Hematopoietic multipotent progenitor cell treated with erythropoietin and hydrocortisone succinate and interleukin-3 and kit ligand, for 4 days (in vitro differentiated cells): ENCODE measurements around the gene WBP2NL.

Experiments
- DNase-seq: peaks from one replicate; pipeline ENCODE4 v3.0.0-alpha.2; 2015

The WBP2NL gene

GRCh38 chr22:41979423-41980250, 19.0 kb upstream of the WBP2NL start:
- DNase-seq = no peak

GRCh38 chr22:41982865-41983264, 15.7 kb upstream of the WBP2NL start:
- no peak for DNase-seq

- no peak for DNase-seq
Measured at GRCh38 chr22:41983513-41984405, 14.8 kb upstream of the WBP2NL start.

GRCh38 chr22:41987276-41987675, 11.3 kb upstream of the WBP2NL start:
- no peak for DNase-seq

DNA sequence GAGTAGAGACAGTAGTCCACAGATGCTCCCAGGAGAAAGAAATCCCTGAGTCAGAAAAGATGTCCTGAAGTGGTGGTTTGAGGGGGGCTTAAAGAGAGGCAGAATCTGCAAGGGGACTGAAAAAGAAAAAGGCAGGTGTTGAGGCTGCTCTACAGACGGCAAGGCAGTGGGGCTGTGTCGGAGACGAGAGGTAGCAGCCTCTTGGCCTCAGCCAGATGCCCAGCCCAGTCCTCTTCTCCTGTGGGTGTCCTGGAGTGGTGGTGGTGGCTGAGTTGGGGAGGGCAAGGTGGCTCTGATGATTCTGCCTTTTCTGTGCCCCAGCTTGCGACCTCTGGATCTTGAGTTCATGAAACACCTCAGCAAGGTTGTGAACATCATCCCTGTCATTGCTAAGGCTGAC, 9.3 kb upstream of the WBP2NL start:
- DNase-seq = no peak

DNA sequence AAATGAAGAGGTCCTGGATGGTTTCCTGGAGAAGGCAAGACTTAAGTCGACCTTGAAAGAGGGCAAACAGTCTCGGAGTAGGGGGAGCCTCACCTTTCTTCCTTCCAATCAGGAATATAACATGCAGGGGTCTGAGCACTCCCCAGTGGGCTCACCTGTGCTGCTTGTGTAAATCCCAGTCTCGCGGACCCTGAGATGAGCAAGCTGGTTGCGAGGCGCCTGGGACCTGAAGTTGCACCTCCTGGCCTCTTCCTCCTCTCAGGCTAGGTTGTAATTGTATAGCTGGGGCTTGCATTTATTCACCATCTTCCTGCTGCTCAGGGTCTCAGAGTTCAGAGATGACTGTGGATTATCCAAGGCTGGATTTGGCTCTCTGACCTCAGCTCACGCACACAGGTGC, 7.5 kb upstream of the WBP2NL start:
- no peak for DNase-seq

DNA sequence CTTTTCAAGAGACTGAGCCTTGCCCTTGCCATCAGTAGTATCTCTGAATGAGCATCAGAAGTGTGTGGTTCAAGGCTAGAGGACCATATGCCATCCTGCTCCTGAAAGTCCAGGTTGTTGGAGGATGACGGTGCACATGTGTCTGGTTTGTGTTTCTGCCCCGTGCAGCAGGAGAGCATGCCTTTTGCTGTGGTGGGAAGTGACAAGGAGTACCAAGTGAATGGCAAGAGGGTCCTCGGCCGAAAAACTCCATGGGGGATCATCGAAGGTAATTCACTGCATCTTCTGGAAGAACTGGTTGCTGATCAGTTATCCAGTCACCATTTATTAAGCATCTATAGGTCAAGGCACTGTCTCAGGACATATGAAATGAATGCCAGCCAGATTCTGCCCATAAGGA, 6.1 kb upstream of the WBP2NL start:
- no peak for DNase-seq

GRCh38 chr22:41995211-41995610, 3.4 kb upstream of the WBP2NL start:
- DNase-seq = no peak

DNA sequence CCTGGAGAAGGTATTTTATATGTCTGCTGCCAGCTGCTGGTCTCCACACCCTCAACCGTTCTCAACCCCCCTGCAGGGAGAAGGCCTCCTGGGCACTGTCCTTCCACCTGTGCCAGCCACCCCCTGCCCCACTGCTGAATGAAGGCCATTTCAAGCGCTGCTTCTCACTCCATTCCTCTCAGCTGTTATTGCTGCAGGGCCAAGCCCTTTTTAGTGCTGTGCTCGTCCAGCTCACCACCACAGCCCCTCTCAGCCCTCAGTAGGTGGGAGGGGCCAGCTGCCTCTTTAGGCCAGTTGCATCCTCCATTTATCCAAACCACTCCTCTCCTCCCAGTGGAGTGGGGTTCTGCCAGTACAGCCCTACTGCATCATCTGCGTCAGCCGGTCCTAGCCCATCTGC, 1.8 kb upstream of the WBP2NL start:
- no peak for DNase-seq

GRCh38 chr22:42000466-42000865, 1.9 kb downstream of the WBP2NL start:
- no peak for DNase-seq

DNA sequence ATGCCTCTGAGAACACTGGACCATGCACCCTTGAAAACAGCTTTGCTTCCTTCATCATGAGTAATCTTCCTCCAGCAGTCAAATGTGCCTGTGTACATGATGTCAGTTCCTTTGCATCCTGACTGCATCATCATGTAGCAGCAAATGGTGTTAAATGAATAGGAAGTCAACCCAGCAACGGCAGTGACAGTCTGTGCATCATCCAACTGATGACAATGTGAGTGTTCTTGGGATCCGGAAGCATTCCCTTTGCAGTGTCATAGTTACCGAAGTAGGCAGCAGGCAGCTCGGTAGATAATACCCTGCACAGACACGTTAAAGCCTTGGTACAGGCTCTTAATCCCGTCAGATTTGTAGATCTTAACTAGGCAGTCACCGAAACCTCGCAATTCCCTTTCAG, 2.5 kb downstream of the WBP2NL start:
- DNase-seq = no peak

DNA sequence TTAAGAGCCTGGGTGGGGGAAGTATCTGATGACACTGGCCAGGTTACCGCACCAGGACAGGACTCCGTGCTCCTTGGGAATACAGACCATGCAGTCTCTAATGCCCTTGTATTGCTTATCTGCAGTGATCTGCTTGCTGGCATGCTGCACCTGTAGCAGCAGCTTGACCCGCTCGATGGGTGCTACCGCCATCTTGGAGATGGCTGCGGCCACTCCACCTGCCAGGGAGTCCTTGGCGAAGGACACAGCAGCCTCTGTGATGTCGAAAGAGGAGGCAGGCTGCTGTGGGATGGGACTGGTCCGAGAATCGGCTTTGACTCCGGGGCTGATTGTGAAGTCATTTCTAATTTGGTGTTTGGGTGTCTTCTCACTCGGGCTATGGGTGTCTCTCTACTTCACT, 3.1 kb downstream of the WBP2NL start:
- no peak for DNase-seq

- DNase-seq = no peak
Measured at GRCh38 chr22:42007922-42008321, 9.3 kb downstream of the WBP2NL start.

- DNase-seq = no peak
Measured at GRCh38 chr22:42010778-42011177, 12.2 kb downstream of the WBP2NL start.

DNA sequence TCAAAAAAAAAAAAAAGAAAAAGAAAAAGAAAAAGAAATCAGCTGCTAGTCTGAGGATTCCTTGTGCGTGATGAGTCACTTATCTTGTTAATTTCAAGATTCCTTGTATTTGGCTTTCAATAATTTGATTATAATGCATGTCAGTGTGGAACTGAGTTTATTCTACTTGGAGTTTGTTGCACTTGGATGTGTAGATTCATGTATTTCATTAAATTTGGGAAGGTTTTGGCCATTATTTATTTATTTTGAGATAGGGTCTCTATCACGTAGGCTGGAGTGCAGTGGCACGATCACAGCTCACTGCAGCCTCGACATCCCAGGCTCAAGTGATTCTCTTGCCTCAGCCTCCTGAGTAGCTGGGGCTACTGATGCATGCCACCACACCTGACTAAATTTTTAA, 14.8 kb downstream of the WBP2NL start:
- DNase-seq = no peak

GRCh38 chr22:42016111-42016510, 17.5 kb downstream of the WBP2NL start:
- DNase-seq = no peak

DNA sequence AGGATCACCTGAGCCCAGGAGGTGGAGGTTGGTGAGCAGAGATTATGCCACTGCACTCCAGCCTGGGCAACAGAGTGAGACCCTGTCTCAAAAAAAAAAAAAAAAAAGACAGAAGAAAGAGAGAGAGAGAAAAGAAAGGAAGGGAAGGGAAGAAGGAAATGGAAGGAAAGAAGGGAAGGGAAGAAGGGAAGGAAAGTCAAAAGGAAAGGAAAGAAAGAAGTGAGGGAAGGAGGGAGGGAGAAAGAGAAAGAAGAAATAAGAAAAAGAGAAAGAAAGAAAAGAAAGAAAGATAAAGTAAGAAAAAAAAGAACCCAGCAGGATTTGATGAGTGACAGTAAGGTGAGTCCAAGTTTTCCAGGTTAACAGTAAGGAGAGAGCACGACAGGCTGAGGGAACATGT, 19.6 kb downstream of the WBP2NL start:
- DNase-seq = no peak

DNA sequence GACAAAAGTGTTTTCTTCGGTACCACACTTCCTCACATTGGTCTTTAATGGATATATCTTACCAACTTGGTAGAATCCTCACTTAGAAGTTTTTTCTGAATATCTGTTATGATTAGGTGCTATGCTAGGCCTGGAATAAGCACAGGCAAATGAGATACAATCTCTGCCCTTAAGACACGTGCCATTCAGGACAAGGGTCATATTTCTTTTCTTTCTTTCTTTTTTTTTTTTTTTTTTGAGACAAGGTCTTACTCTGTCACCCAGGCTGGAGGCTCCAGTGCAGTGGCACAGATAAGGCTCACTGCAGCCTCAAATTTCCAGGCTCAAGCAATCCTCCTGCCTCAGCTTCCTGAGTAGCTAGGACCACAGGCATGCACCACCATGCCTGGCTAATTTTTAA, 23.0 kb downstream of the WBP2NL start:
- DNase-seq = no peak

DNA sequence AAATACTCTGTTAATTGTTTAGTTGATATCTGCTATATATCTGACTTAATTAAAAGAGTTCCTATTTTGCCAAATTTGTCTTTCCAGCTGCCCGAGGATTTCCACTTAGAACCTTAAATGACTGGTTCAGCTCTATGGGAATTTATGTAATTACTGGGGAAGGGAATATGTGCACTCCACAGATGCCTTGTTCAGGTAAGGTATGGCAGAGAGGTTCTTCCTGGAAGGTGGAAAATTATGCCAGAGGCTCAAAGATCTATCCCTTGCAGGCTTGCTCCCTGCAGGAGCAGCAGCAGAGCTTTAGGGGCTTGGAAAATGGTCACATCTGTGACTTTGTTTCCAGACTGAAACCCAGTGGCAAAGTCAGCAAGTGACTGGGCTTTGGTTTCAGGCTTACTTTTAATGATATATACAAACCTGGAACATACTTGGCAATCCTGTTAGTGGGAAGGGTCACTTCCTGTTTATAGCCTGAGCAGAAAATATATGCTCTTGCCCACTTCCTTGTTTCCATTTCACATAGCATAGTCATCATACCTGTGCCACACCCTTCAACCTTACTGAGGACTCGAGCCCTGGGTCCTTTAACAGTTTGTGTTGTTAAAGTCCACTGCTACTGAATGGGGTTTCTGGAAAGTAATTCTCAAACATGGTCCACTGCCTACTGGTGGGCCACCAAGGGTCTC, 23.7 kb downstream of the WBP2NL start:
- peak; percentile 23 for DNase-seq

GRCh38 chr22:42025421-42025820, 26.8 kb downstream of the WBP2NL start:
- DNase-seq = no peak

DNA sequence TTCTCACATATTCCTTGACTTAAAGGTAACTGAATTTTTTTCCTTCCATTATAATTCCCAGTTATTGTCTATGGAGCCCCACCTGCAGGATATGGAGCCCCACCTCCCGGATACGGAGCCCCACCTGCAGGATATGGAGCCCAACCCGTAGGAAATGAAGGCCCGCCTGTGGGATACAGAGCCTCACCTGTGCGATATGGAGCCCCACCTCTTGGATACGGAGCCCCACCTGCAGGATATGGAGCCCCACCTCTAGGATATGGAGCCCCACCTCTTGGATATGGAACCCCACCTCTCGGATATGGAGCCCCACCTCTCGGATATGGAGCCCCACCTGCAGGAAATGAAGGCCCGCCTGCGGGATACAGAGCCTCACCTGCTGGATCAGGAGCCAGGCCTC, 28.1 kb downstream of the WBP2NL start:
- DNase-seq = no peak

DNA sequence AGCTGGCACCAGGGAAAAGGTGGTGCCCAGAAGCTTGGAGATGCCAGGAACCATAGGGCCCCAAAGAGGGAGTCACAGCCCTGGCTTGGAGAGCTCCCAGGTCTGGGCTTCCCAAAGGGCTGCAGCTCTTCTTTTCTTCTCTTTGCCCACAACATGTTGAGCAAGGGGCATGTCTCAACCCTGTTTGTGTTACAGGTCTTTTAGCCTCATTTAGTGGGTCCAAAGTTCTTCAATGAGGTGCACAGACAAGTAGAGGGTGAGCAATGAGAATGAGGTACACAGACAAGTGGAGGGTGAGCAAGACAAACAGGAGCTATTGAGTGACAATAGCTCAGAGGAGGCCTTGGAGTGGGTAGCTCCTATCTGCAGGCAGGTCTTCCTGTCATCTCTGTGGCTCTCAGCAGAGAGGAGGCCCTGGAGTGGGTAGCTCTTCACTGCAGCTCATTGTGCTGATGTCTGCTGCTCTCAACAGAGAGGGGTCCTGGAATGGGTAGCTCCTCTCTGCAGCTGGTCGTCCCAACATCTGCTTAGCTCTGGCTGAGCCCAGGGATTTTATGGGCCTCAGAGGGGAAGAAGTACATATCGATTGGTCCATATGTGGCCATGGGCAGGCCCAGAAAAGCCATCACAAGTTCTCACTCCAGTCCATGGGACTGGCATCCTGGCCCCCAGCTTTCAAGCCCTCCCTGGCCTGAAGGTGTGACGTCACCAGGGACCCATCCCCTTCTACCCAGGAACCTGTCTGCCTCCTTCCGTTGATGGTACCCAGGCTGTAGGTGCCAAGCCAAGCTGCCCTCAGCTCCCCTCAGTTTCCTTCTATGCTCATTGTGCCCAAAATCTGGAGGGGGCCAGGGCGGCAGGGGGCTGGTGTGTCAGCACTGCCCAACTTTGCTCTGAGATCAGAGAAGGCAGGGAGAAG, 34.9 kb downstream of the WBP2NL start:
- no peak for DNase-seq
